GM23338 (cell line): ENCODE results near the gene WNK2. TPM values are rescaled to one million over a fixed set of nuclear protein-coding genes. Genes with fewer than 3 reads are reported as not detected.

Experiments used
- ATAC-seq: fragments of 200-7000 bp; cut with Tn5 transposase; 3 replicates; pipeline ENCODE4 v1.9.1; 2020
- DNase-seq: peaks from one replicate; pipeline ENCODE4 v3.0.0-alpha.2; 2015; ENCODE audit warnings: low spot score
- H2AFZ ChIP-seq: fragments of 200-600 bp; sonication (generic); 2 replicates; pipeline ENCODE4 v1.8.0; 2016; ENCODE audit warnings: antibody characterized with exemption, mild to moderate bottlenecking, moderate library complexity
- H3F3A ChIP-seq: fragments of 200-600 bp; sonication (generic); replicated peaks from 2 replicates; pipeline ENCODE4 v1.8.0; 2017; ENCODE audit warnings: antibody characterized with exemption, mixed run types, low read depth
- H3K27ac ChIP-seq: fragments of 200-600 bp; sonication (generic); 2 replicates; pipeline ENCODE4 v1.6.1; 2016; ENCODE audit warnings: low read depth
- H3K27me3 ChIP-seq: fragments of 200-600 bp; sonication (generic); 2 replicates; pipeline ENCODE4 v1.8.0; 2016; ENCODE audit warnings: mild to moderate bottlenecking, mixed run types, moderate library complexity; ENCODE audit not compliant: insufficient read depth
- H3K36me3 ChIP-seq: fragments of 200-600 bp; sonication (generic); 2 replicates; pipeline ENCODE4 v1.8.0; 2016; ENCODE audit warnings: mild to moderate bottlenecking; ENCODE audit not compliant: insufficient read depth
- H3K4me1 ChIP-seq: fragments of 200-600 bp; sonication (generic); 2 replicates; pipeline ENCODE4 v1.8.0; 2016; ENCODE audit warnings: mild to moderate bottlenecking, moderate library complexity; ENCODE audit not compliant: insufficient read depth
- H3K4me2 ChIP-seq: fragments of 200-600 bp; sonication (generic); 2 replicates; pipeline ENCODE4 v1.7.1; 2017; ENCODE audit warnings: mixed run types
- H3K4me3 ChIP-seq: fragments of 200-600 bp; sonication (generic); 2 replicates; pipeline ENCODE4 v1.6.1; 2016; ENCODE audit warnings: mixed run types
- H3K79me2 ChIP-seq: fragments of 200-600 bp; sonication (generic); replicated peaks from 2 replicates; pipeline ENCODE4 v1.8.0; 2017; ENCODE audit warnings: mild to moderate bottlenecking; ENCODE audit not compliant: insufficient read depth
- H3K9me2 ChIP-seq: fragments of 200-600 bp; sonication (generic); 2 replicates; pipeline ENCODE4 v1.8.0; 2017; ENCODE audit not compliant: insufficient read depth
- H4K20me1 ChIP-seq: fragments of 200-600 bp; sonication (generic); replicated peaks from 2 replicates; pipeline ENCODE4 v1.8.0; 2017; ENCODE audit warnings: mild to moderate bottlenecking; ENCODE audit not compliant: insufficient read depth
- H3K27ac Mint-ChIP-seq: 2 replicates; pipeline ENCODE4 v1.8.0; 2020; ENCODE audit warnings: inconsistent platforms, mild to moderate bottlenecking, moderate library complexity, mixed read lengths
- H3K27me3 Mint-ChIP-seq: 3 replicates; pipeline ENCODE4 v1.8.0; 2022; ENCODE audit warnings: low read depth, mild to moderate bottlenecking, moderate library complexity, mixed read lengths, inconsistent platforms; ENCODE audit not compliant: insufficient read depth, poor library complexity
- H3K36me3 Mint-ChIP-seq: 3 replicates; pipeline ENCODE4 v1.8.0; 2021; ENCODE audit warnings: low read depth, mild to moderate bottlenecking, inconsistent platforms, moderate library complexity, mixed read lengths
- H3K4me1 Mint-ChIP-seq: 3 replicates; pipeline ENCODE4 v1.8.0; 2020; ENCODE audit warnings: mild to moderate bottlenecking, inconsistent platforms, mixed read lengths
- H3K4me3 Mint-ChIP-seq: 3 replicates; pipeline ENCODE4 v1.8.0; 2021; ENCODE audit warnings: moderate library complexity, mild to moderate bottlenecking, inconsistent platforms, mixed read lengths
- H3K9me3 Mint-ChIP-seq: 3 replicates; pipeline ENCODE4 v1.8.0; 2020; ENCODE audit warnings: moderate library complexity, mild to moderate bottlenecking, inconsistent platforms, mixed read lengths
- CREB1 ChIP-seq: fragments of 250-450 bp; sonication (Bioruptor Pico); IDR thresholded peaks from 2 replicates; pipeline ENCODE4 v1.5.0; 2020; ENCODE audit warnings: low read depth, mild to moderate bottlenecking, moderate library complexity
- CTCF ChIP-seq, 2 experiments: fragments of 200-600 bp in 1 of 2; sonication (generic) in 1 of 2; conservative IDR thresholded peaks; 2 replicates each; pipeline versions ENCODE4 v1.5.1 to v1.6.1; 2016 to 2017; ENCODE audit warnings: antibody characterized with exemption in 2 of 2, low read depth in 2 of 2, mild to moderate bottlenecking in 2 of 2, moderate library complexity in 1 of 2
- EZH2 ChIP-seq: fragments of 200-600 bp; sonication (generic); IDR thresholded peaks from one replicate; pipeline ENCODE4 v1.8.0; 2017; ENCODE audit warnings: antibody characterized with exemption, mild to moderate bottlenecking, low read depth; ENCODE audit not compliant: unreplicated experiment
- EZH2phosphoT487 ChIP-seq: fragments of 200-600 bp; sonication (generic); IDR thresholded peaks from one replicate; pipeline ENCODE4 v1.8.1; 2018; ENCODE audit warnings: antibody characterized with exemption; ENCODE audit not compliant: unreplicated experiment
- JUNB ChIP-seq: IDR thresholded peaks from one replicate; pipeline ENCODE4 v1.6.1; 2016; ENCODE audit warnings: antibody characterized with exemption; ENCODE audit not compliant: unreplicated experiment
- NANOG ChIP-seq: IDR thresholded peaks from 2 replicates; pipeline ENCODE4 v1.6.1; 2016; ENCODE audit warnings: antibody characterized with exemption, borderline replicate concordance
- POLR2AphosphoS5 ChIP-seq: IDR thresholded peaks from 2 replicates; pipeline ENCODE4 v1.6.1; 2016; ENCODE audit warnings: antibody characterized with exemption, low read depth
- STAT1 ChIP-seq: IDR thresholded peaks from one replicate; pipeline ENCODE4 v1.6.1; 2016; ENCODE audit warnings: antibody characterized with exemption; ENCODE audit not compliant: unreplicated experiment
- ZNF114 ChIP-seq: fragments of 250-450 bp; sonication (Bioruptor Pico); IDR thresholded peaks from 2 replicates; pipeline ENCODE4 v1.5.0; 2020; ENCODE audit warnings: mild to moderate bottlenecking, moderate library complexity
- ZNF331 ChIP-seq: fragments of 250-450 bp; sonication (Bioruptor Pico); IDR thresholded peaks from 2 replicates; pipeline ENCODE4 v1.5.0; 2020; ENCODE audit warnings: low read depth, mild to moderate bottlenecking, moderate library complexity
- polyA plus RNA-seq: library from polyadenylated mRNA; unstranded; fragments of >200 nt; fragmentation: Nextera tagmentation; extraction: Ambion mirVana; gene quantifications from 2 replicates; pipeline ENCODE4 v1.2.1, GENCODE V29; 2016
- total RNA-seq: library from RNA; depleted of rRNA; stranded (reverse); fragments of >200 nt; shearing (Covaris generic); gene quantifications from 2 replicates; pipeline ENCODE4 v1.2.3, GENCODE V29; 2014
- TF ChIP-seq, protein P1 (sequence below): fragments of 250-450 bp; sonication (Bioruptor Pico); IDR thresholded peaks from 2 replicates; pipeline ENCODE4 v1.5.0; 2020; ENCODE audit warnings: mild to moderate bottlenecking, moderate library complexity

The WNK2 gene
- total and polyA plus RNA-seq, 2 experiments from 2014 or later = 56.4 to 102 TPM

GRCh38 chr9:93232388-93232960 lies 48.5 kb downstream of the WNK2 start (continued):
- TF ChIP-seq, protein P1, sequence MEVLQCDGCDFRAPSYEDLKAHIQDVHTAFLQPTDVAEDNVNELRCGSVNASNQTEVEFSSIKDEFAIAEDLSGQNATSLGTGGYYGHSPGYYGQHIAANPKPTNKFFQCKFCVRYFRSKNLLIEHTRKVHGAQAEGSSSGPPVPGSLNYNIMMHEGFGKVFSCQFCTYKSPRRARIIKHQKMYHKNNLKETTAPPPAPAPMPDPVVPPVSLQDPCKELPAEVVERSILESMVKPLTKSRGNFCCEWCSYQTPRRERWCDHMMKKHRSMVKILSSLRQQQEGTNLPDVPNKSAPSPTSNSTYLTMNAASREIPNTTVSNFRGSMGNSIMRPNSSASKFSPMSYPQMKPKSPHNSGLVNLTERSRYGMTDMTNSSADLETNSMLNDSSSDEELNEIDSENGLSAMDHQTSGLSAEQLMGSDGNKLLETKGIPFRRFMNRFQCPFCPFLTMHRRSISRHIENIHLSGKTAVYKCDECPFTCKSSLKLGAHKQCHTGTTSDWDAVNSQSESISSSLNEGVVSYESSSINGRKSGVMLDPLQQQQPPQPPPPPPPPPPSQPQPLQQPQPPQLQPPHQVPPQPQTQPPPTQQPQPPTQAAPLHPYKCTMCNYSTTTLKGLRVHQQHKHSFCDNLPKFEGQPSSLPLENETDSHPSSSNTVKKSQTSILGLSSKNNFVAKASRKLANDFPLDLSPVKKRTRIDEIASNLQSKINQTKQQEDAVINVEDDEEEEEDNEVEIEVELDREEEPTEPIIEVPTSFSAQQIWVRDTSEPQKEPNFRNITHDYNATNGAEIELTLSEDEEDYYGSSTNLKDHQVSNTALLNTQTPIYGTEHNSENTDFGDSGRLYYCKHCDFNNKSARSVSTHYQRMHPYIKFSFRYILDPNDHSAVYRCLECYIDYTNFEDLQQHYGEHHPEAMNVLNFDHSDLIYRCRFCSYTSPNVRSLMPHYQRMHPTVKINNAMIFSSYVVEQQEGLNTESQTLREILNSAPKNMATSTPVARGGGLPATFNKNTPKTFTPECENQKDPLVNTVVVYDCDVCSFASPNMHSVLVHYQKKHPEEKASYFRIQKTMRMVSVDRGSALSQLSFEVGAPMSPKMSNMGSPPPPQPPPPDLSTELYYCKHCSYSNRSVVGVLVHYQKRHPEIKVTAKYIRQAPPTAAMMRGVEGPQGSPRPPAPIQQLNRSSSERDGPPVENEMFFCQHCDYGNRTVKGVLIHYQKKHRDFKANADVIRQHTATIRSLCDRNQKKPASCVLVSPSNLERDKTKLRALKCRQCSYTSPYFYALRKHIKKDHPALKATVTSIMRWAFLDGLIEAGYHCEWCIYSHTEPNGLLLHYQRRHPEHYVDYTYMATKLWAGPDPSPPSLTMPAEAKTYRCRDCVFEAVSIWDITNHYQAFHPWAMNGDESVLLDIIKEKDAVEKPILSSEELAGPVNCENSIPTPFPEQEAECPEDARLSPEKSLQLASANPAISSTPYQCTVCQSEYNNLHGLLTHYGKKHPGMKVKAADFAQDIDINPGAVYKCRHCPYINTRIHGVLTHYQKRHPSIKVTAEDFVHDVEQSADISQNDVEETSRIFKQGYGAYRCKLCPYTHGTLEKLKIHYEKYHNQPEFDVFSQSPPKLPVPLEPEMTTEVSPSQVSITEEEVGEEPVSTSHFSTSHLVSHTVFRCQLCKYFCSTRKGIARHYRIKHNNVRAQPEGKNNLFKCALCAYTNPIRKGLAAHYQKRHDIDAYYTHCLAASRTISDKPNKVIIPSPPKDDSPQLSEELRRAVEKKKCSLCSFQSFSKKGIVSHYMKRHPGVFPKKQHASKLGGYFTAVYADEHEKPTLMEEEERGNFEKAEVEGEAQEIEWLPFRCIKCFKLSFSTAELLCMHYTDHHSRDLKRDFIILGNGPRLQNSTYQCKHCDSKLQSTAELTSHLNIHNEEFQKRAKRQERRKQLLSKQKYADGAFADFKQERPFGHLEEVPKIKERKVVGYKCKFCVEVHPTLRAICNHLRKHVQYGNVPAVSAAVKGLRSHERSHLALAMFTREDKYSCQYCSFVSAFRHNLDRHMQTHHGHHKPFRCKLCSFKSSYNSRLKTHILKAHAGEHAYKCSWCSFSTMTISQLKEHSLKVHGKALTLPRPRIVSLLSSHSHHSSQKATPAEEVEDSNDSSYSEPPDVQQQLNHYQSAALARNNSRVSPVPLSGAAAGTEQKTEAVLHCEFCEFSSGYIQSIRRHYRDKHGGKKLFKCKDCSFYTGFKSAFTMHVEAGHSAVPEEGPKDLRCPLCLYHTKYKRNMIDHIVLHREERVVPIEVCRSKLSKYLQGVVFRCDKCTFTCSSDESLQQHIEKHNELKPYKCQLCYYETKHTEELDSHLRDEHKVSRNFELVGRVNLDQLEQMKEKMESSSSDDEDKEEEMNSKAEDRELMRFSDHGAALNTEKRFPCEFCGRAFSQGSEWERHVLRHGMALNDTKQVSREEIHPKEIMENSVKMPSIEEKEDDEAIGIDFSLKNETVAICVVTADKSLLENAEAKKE (CRISPR knock-in tag) = no peak
- TF ChIP-seq EZH2phosphoT487 (no peak), ZNF331 (CRISPR knock-in tag) (no peak), NANOG (no peak), JUNB (no peak), ZNF114 (CRISPR knock-in tag) (no peak), EZH2 (no peak), STAT1 (no peak), POLR2AphosphoS5 (no peak), CREB1 (CRISPR knock-in tag) (no peak)

- no peak overlapping the region for H2AFZ ChIP-seq
- DNase-seq = no peak
- H3K27ac Mint-ChIP-seq = no peak overlapping the region
- no peaks in the 10 kb centered on the region; the same call in 2 of the 3 replicates for H3K9me3 Mint-ChIP-seq
- TF ChIP-seq CTCF (conservative IDR thresholded peaks at IDR 0.05; ENCODE audit: low read depth in 2 of 2) (no peak), ZNF331 (CRISPR knock-in tag) (no peak), EZH2phosphoT487 (no peak)
- H4K20me1 ChIP-seq = peaks cover 3% of the 10 kb centered on the region; the same call in 1 of the 2 replicates
- no peaks in the 10 kb centered on the region for H3K9me2 ChIP-seq
- no peaks in the 10 kb centered on the region for H3K27me3 ChIP-seq
- no peaks in the 10 kb centered on the region; the same call in 1 of the 2 replicates for H3K36me3 ChIP-seq
- H3K27me3 Mint-ChIP-seq = peaks cover 9% of the 10 kb centered on the region
- H3K4me1 Mint-ChIP-seq = peaks cover 9% of the 10 kb centered on the region
- peaks cover 2% of the 10 kb centered on the region; the same call in 1 of the 3 replicates for H3K36me3 Mint-ChIP-seq
- H3K27ac ChIP-seq = no peak overlapping the region; the same call in 1 of the 2 replicates
- no peak overlapping the region for H3K4me3 ChIP-seq
- H3K4me1 ChIP-seq = no peaks in the 10 kb centered on the region
- no peak for ATAC-seq
- H3K4me2 ChIP-seq = no peak overlapping the region
- H3F3A ChIP-seq = no peaks in the 10 kb centered on the region
- no peak overlapping the region for H3K4me3 Mint-ChIP-seq
- H3K79me2 ChIP-seq = peaks cover 4% of the 10 kb centered on the region; the same call in 1 of the 2 replicates
These were observed 49.1 kb downstream of the WNK2 start for GRCh38 chr9:93233033-93233432.
